NCI-H1417 treated with DMSO at 0.1 percent for 48 hours (cell line): ENCODE measurements around the gene SLC44A2.
A peak's percentile ranks its signal among the peaks of the same experiment; 100 is the strongest.
"Not testable (repeated sequence)": the region's sequence is repeated elsewhere in the genome, so short reads cannot be mapped to it uniquely, and the experiment has no call there.

ENCODE experiments used
- DNase-seq: peaks from one replicate; lab custom pipeline; 2025; lab: John Stamatoyannopoulos, UW

The SLC44A2 gene

DNA sequence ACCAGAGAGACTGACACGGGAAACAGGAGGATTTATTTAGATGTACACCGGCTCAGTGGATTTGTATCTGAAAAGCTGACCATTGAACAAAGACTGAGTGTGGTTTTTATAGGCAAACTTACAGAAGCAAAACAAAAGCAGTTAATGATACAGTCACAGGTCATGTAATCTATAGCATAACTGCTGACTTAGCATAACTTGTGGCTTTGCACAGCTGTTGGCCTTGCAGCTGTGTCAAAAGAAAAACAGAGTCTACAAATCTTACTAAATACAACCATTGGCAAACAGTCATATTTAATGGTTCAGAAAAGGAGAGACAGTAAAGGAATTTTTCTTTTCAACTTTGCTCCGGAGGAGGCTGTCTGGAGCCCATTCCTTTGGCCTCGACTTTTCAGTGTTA is 26.5 kb downstream of the SLC44A2 start:
- no peak for DNase-seq

DNA sequence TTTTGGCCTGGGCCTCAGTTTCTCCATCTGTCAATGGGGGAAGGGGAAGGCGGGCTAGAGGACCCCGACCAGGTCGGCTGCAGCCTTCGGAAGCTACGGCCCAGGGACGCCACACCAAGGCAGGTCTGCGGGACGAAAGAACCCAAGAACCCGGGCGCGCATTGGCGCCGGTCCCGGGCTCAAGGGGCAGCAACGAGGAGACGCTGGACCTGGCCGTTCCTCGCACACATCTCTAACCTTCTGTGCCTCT is 28.1 kb downstream of the SLC44A2 start:
- no peak for DNase-seq

DNA sequence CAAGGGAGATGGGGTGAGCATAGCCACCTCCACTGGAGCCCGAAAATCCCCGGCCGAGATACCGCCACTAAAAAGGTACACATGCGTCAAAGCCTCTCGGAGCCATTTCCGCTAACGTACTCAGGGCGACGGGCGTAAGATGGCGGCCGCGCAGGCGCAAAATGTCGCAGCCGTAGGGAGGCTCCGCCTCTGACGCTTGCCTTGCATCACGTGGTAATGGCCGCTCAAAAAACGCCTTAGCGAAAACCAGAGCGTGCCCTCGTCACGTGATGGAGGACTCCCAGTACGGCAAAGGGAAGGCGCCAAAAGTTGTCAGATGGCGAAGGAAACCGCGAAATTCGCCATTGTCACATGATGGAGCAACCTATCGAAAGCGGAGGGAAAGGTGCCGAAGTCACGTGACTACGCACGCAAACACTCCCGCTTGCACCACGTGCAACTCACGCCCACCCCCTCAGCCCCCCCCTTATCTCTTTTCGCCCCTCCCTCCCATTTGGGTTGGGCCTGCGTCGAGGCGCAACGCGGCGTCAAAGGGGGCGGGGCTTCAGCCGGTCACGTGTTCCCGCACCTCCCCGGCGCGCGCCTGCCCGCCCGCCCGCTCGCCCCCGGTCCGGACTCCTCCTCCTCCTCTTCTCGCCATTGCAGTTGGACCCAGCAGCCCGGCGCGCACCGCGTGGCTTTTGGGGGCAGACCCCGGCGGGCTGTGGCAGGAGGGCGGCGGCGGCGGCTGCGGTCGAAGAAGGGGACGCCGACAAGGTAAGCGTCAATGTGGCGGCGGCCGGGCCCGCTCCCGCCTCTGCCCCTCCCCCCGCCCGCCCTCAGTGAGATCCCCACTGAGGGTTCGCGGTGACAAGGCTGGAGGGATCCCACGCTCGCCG is 28.6 kb downstream of the SLC44A2 start, which contains the start of gene ILF3:
Gene ILF3 (plus strand): TSS at position 615 of the 878 bp plus-strand sequence. CDS start 16,260 bp downstream, outside the sequence.
- peak; percentile 99 for DNase-seq

DNA sequence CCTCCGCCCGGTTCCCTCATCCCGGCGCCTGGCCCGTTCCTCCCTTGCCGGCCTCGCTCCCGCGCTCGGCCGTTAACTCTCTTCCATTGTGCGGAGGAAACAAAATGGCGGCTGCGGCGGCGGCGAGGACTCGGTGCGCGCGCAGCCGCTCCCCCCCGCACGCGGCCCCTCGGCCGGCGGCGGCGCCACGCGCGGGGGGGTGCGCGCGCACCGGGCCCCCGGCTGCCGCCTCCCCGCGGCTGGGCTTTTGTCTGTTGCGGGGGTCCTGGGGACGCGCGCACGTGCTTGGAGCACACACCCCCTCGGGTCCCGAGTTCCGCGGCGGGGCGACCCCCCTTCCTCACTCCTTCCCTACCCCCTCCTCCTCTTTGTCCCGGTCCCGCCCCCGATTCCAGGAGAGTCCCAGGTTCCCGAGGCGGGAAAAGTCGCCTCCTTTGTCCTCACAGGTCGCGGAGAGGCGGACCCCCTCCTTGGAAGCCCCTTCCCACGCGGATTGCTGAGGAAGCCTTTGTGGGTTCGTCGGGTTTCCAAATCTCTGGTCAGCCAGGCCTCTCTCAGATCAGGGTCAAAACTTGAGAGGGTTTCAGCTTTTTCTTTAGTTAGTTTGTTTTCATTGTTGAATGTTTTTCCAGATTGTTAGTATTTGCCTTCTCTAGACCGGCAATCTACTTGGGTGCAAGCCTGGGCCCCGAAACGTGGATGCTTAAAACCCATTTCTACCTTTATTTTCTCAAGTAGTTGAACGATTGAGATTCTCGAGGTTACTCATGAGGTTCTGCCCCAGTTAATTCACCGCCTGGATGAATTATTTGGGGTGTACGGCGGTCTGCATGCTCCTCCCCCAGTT is 29.5 kb downstream of the SLC44A2 start:
- DNase-seq, result no peak

DNA sequence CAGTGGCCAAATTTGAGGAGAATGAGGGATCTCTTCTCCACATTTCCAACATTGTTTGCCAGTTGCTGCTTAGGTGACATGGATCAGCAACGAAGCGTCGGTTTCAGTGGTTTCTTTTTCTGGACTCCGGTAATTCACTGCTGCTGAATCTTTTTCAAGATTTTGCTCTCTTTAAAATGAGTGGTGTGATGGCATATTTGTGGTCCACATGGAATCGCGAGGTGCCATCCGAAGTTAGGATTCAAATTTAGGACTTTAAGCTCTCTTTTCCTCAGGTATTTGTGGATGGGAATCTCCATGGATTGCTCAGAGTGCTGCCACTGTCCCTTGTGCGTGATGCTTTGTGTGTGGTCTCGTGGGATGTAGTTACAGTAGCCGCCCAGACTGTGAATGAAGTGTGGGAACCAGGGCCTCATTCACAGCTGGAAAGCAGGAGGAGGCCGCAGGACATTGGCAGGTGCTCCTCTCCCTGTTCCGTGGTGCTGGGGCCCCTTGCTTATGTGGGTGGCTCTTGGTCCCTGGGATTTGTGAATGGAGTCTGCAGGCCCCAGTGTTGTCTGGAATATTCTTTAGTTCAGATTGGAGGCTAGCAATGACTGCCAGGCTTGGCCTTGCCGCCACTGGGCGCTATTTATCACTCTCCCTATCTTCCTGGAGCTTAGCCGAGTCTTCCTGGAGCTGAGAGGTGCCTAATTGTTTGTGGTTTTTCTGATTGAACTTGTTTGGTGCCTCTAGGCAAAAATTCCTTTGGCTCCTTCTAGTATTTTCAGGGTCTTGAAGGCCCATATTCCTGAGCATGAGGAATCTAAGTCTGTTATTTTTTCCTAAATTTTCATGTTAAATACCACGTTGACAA is 30.3 kb downstream of the SLC44A2 start:
- no peak for DNase-seq

DNA sequence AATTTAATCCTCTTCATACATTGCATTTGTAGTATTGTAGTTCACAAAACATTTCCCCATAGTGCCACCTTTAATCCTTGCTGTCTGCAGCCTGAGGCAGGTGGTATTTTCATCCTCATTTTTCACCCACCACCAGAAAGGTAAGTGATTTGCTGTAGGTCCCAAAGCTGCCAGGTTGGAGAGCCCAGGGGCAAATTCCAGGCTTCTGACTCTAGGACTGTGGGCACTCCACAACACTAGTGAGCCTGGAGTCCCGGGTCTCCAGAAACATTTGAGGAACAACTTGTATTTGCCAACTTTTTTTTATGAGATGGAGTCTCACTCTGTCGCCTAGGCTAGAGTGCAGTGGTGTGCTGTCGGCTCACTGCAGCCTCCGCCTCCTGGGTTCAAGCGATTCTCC is 35.0 kb downstream of the SLC44A2 start:
- no peak for DNase-seq

DNA sequence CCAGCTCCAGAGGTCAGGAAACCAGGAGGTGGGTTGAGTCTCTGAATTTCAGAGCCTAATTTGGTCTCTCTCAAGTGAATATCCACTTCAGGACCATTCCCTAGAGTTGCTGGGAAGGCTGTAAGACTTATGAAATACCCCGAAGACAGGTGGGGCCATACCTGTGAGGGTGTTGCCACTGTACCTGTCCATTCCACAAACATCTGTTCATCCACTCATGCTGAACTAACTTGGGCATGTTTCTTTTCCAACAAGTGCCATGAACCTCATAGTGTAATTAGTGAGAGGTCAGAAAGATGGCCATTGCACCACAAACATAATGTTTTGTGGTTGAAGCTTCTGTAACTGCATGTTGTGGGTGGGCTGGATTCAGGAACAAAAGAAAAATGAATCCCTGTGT is 36.6 kb downstream of the SLC44A2 start:
- no peak for DNase-seq

DNA sequence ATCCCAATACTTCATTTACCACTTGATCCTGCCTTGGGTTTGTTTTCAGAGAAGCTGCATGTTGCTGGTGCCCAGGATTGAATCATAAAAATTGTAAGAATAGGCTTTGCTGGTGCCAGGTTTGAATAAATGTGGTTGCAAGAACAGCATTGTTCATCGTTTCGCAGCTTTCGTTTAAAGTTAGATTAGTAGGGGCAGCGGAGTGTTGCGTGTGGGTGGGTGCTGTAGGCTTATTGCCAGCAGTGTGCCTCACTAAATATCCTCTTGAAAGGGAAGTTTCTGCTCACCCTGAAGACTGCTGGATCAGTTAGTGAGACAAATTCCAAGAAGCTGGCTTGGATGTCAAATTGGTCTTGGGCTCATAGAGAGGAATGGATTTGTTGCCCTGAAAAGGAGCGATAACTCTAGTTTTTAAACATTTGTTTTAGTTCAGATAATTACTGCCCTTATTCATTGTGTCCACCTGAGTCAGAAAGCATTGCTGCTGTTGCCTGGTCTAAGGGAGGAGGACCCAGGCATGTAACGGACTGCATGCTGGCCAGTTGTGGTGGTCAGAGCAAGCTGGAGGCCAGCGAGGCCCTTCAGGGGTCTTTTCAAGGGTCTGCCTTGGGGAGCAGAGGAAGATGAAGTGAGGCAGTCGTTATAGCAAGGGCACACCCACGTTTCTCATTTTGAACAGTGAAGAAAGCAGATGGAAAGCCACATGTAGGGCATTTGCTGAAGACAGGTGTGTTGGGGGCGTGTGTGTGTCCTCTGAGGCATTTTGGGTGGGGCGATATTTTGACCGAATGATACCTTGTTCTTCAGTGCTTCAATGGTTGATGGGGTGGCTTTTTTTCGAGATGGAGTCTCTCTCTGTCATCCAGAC is 37.3 kb downstream of the SLC44A2 start:
- no peak for DNase-seq

DNA sequence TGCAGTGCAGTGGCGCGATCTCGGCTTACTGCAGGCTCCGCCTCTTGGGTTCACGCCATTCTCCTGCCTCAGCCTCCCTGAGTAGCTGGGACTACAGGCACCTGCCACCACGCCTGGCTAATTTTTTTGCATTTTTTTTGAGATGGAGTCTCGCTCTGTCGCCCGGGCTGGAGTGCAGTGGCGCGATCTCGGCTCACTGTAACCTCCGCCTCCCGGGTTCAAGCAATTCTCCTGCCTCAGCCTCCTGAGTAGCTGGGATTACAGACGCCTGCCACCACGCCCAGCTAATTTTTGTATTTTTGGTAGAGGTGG is 37.9 kb downstream of the SLC44A2 start:
- DNase-seq, result not testable (repeated sequence)

DNA sequence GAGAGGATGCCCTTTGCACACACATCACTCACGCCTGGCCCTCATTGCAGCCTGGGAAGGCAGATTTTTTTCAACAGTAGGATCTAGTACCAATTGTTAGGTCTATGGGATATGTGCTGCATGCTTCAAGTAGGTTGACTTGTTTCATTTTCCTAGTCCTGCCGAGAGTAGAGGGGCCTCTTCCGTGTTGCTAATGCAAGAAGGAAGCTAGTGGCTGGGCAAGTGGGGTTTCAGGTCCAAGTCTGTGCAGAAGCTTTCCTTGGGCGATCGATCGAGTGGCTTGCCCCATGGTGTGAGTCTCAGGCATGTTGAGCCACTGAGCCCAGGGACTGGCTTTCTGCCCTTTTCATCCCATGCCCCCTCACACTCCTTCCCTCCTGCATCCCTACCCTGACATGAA is 42.5 kb downstream of the SLC44A2 start:
- DNase-seq, result no peak

DNA sequence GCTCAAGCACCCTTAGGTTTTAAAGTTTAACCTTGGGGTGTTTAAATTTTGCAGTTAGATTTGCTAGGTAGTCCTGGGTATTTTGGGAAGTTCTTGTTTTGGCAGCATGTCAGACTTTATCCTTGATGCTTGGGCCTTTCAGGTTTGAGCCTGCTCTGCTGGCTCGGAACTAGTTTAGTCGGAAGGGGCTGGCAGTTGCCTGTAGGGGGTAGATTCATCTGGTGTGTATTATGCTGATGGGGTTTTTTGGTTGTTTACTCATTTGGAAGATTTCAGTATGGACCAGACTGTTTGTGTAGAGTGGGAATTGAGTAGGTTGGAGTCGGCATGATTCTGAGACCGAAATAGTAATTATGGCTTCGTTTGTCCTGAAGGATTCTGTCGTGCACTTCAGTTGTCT is 43.9 kb downstream of the SLC44A2 start:
- DNase-seq, result no peak

DNA sequence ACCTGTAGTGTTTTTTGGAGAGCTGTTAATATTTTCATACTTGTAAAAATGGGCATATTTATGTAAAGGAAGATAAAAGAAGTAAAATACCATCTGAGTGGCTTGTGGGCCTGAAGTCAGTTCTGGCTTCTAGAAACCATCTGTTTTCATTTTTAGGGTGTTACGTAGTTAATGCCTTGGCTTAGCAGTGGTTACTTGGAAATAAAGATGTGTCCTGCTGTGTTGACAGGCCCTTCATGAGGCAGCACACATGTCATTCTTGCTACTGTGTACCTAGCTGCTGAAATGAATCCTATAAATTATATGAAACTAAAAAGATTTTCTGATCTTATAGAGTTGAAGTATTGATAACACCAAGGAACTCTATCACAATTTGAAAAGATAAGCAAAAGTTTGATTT is 44.8 kb downstream of the SLC44A2 start:
- DNase-seq, result no peak

DNA sequence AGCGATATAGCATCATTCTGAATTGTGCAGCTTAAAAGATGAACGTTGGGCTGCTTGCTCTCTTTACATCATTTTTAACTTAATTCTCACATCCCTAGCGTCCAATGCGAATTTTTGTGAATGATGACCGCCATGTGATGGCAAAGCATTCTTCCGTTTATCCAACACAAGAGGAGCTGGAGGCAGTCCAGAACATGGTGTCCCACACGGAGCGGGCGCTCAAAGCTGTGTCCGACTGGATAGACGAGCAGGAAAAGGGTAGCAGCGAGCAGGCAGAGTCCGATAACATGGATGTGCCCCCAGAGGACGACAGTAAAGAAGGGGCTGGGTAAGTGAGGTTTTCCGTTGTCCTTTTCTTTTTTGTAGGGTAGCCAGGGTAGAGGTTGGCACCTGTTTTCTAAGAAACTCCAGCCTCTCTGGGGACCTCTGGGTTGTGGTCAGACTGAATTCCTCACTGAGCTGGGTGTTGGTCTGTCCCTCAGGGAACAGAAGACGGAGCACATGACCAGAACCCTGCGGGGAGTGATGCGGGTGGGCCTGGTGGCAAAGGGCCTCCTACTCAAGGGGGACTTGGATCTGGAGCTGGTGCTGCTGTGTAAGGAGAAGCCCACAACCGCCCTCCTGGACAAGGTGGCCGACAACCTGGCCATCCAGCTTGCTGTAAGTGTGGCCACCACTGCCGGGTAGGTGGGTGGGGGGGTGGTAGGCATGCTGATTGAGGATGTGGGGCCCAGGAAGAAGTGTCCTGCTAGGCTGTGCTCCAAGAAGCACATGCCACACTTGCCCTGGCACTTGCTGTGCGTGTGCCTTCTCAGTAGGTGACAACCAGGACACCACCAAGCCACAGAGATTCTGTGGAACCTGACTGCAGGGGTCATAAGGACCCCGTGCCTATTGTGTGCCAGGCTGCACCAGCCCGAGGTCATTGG is 45.8 kb downstream of the SLC44A2 start:
- DNase-seq, result no peak

DNA sequence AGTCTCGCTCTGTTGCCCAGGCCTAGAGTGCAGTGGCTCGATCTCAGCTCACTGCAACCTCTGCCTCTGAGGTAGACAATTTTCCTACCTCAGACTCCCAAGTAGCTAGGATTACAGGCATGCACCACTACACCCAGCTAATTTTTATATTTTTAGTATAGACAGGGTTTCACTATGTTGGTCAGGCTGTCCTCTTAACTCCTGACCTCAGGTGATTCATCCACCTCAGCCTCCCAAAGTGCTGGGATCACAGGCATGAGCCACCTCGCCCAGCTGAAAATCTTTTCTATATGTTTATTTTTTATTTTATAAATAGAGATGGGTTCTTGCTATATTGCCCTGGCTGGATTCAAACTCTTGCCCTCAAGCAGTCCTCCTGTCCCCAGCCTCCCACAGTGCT is 46.6 kb downstream of the SLC44A2 start:
- not testable (repeated sequence) for DNase-seq

DNA sequence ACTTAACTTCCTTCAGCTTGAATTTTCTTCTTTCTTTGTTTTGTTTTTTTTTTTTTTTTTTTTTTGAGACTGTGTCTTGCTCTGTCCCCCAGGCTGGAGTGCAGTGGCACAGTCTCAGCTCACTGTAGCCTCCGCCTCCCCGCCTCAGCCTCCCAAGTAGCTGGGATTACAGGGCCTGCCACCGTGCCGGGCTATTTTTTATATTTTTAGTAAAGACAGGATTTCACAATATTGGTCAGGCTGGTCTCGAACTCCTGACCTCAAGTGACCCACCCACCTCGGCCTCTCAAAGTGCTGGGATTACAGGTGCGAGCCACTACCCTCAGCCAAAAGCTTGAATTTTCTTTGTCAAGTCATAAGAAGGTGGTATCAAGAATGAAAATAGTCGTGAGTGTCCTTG is 49.9 kb downstream of the SLC44A2 start:
- not testable (repeated sequence) for DNase-seq

DNA sequence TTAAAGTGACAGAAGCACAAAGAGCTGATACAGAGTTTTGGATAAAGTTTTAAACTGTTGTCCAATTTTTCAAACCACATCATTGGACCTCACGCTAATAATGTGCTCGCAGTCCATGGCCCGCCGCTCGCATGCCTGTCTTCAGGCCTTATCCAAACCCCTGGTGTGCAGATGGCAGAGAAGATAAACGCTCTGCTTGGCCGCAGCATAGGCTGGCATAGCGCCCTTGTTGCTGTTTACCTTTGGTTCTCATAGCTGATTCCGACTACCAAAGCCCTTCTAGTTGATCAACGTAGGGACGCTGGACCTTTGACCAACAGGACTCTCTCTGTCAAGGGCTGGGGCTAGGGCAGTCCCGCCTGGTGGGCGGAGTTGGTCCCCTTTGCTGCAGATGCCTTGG is 52.4 kb downstream of the SLC44A2 start:
- DNase-seq, result no peak

DNA sequence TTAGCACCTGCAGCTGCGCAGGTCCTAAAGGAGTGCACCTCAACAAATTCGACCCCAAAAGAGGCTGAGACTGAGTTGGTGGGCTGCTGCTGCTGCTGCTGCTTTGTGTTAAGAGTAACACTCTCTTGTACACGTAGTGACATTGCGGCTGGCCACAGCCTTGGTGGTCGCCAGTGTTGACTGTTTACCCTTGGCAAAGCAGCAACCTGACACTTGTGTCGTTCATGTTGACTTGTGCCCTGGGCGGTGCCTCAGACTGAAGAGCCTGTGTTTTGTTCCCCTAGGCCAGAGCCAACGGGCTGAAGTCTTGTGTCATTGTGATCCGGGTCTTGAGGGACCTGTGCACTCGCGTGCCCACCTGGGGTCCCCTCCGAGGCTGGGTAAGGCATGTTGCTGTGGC is 53.5 kb downstream of the SLC44A2 start:
- no peak for DNase-seq

DNA sequence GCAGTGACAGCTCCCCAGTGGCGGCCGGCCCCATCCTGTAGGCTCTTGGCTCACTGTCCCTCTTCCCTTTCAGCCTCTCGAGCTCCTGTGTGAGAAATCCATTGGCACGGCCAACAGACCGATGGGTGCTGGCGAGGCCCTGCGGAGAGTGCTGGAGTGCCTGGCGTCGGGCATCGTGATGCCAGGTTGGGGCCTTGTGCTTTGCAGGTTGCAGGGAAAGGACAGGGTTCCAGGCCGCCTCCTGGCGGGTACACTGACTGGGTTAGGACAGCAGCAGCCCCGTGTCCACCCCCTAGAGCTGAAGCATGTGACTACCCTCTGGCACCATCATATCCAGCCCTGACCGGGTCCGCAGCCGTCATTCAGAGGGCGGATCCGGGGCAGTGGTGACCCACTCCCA is 54.4 kb downstream of the SLC44A2 start:
- no peak for DNase-seq

DNA sequence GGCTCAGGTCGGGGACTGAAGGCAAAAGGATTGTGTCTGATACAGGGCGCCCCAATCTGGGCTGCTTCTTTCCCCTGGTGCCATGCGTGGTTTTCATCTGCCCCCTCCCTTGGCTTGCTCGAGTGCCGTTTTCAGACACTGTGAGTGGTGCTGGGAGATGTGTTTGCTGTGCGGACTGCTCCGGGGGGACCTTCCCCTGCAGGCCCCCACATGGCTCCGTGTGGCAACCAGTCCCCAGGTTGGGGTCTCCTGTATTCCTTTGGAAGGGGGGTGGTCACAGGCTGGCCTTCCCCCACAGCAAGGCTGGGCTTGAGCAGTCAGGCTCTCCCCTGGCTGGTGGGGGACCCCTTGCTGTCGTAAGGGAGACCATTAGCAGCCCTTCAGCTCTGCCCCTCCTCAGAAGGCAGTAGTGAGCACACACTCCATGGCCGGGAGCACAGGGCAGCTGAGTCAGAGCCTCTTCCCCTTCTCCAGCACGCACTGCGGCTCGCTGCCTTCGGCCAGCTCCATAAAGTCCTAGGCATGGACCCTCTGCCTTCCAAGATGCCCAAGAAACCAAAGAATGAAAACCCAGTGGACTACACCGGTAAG is 55.3 kb downstream of the SLC44A2 start:
- no peak for DNase-seq

DNA sequence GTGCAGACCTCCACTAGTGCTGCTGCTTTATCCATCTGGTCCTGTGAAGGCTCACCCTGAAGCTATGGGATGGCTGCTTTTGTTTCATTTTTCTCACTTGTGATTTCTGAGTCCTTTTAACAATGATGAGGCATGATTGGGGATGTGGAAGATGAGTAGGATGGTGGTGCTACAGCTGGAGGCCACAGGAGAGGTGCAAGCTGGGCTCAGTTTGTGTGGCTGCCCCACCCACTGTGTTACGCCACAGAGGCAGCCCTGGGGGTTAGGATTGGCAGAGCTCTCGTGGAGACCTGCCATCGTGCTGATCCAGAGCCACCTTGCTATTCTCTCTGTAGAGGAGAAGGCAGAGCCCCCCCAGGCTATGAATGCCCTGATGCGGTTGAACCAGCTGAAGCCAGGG is 56.3 kb downstream of the SLC44A2 start:
- no peak for DNase-seq
